Measurements from ENCODE around the gene ACACA.

ACACA gene

GRCh38 chr17:37220607-37220953 is 186.1 kb downstream of the ACACA start:
- DNase-seq: no peak

GRCh38 chr17:37219876-37220606 is 186.6 kb downstream of the ACACA start:
- no peak for DNase-seq

- no peak for DNase-seq
These were observed 187.8 kb downstream of the ACACA start for GRCh38 chr17:37218849-37219248.

GRCh38 chr17:37214416-37214815 is 192.2 kb downstream of the ACACA start:
- DNase-seq: no peak

GRCh38 chr17:37213927-37214326 is 192.7 kb downstream of the ACACA start:
- DNase-seq: no peak

GRCh38 chr17:37212179-37212578 is 194.5 kb downstream of the ACACA start:
- no peak for DNase-seq

GRCh38 chr17:37211136-37211535 is 195.5 kb downstream of the ACACA start:
- no peak for DNase-seq

GRCh38 chr17:37207103-37207502 is 199.5 kb downstream of the ACACA start:
- DNase-seq: no peak

- no peak for DNase-seq
These were observed 200.3 kb downstream of the ACACA start for GRCh38 chr17:37206299-37206698.

- no peak for DNase-seq
These were observed 206.1 kb downstream of the ACACA start for GRCh38 chr17:37200497-37200896.

GRCh38 chr17:37197336-37197735 is 209.3 kb downstream of the ACACA start:
- no peak for DNase-seq

- no peak for DNase-seq
These were observed 212.4 kb downstream of the ACACA start for GRCh38 chr17:37194208-37194607.

- no peak for DNase-seq
These were observed 215.4 kb downstream of the ACACA start for GRCh38 chr17:37191219-37191618.

GRCh38 chr17:37190493-37190892 is 216.1 kb downstream of the ACACA start:
- no peak for DNase-seq

GRCh38 chr17:37188157-37188556 is 218.5 kb downstream of the ACACA start:
- DNase-seq: no peak

GRCh38 chr17:37187262-37187661 is 219.4 kb downstream of the ACACA start:
- no peak for DNase-seq

GRCh38 chr17:37182786-37183465 is 223.7 kb downstream of the ACACA start:
- no peak for DNase-seq

GRCh38 chr17:37180376-37180775 is 226.3 kb downstream of the ACACA start:
- no peak for DNase-seq

- no peak for DNase-seq
These were observed 226.7 kb downstream of the ACACA start for GRCh38 chr17:37179893-37180292.

- no peak for DNase-seq
These were observed 229.3 kb downstream of the ACACA start for GRCh38 chr17:37177254-37177870.

- no peak for DNase-seq
These were observed 229.9 kb downstream of the ACACA start for GRCh38 chr17:37176723-37177122.

- DNase-seq: no peak
These were observed 232.4 kb downstream of the ACACA start for GRCh38 chr17:37174205-37174604.

GRCh38 chr17:37170881-37171425 is 235.7 kb downstream of the ACACA start:
- DNase-seq: no peak

Measured in stimulated activated CD4-positive, alpha-beta T cell treated with anti-CD3 and anti-CD28 coated beads, Interleukin-12 subunit alpha, Interleukin-12 subunit beta, amount 100 ng/mL, for 4 hours (primary cell).